Mammary epithelial cell (primary cell): ENCODE data around the gene NRDE2.

Experiments used
- EZH2 ChIP-seq: IDR thresholded peaks from 2 replicates; pipeline ENCODE4 v1.6.1; 2012; ENCODE audit warnings: low read length, inconsistent platforms, borderline replicate concordance
- TF ChIP-seq, protein P1 (sequence below), 2 donors: IDR thresholded peaks in 1 of 2; conservative IDR thresholded peaks in 1 of 2; 2 replicates each; pipeline ENCODE4 v1.5.1; 2011 to 2012; ENCODE audit warnings: inconsistent platforms in 2 of 2, low read length in 2 of 2, mild to moderate bottlenecking in 2 of 2, control low read depth in 1 of 2, low read depth in 1 of 2; ENCODE audit not compliant: insufficient read depth in 1 of 2; ENCODE audit errors: extremely low read depth in 1 of 2

DNA sequence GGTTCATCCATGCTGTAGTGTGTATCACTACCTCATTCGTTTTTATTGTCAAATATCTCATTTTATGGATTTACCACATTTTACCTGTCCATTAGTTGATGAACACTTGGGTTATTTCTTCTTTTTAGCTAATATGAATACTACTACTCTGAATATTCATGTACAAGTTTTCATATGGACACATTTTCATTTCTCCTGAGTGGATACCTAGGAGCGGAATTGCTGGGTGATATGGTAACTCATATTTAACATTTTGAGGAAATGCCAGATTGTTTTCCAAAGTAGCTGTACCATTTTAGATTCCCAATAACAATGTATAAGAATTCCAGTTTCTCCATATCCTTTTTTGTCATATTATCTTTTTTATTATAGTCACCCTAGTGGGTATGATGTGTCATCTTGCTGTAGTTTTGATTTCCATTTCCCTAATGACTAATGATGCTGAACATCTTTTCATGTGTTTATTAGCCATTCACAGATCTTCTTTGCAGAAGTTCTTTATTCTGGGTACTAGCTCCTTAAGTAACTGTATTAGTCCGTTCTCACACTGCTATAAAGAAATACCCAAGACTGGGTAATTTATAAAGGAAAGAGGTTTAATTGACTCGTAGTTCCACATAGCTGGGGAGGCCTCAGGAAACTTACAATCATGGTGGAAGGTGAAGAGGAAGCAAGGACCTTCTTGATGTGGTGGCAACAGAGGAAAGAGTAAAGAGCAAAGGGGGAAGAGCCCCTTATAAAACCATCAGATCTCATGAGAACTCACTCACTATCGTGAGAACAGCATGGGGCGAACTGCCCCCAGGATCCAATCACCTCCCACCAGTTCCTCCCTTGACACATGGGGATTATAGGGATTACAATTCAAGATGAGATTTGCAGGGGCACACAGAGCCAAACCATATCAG, 11.9 kb downstream of the NRDE2 start:
- TF ChIP-seq, protein P1, sequence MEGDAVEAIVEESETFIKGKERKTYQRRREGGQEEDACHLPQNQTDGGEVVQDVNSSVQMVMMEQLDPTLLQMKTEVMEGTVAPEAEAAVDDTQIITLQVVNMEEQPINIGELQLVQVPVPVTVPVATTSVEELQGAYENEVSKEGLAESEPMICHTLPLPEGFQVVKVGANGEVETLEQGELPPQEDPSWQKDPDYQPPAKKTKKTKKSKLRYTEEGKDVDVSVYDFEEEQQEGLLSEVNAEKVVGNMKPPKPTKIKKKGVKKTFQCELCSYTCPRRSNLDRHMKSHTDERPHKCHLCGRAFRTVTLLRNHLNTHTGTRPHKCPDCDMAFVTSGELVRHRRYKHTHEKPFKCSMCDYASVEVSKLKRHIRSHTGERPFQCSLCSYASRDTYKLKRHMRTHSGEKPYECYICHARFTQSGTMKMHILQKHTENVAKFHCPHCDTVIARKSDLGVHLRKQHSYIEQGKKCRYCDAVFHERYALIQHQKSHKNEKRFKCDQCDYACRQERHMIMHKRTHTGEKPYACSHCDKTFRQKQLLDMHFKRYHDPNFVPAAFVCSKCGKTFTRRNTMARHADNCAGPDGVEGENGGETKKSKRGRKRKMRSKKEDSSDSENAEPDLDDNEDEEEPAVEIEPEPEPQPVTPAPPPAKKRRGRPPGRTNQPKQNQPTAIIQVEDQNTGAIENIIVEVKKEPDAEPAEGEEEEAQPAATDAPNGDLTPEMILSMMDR (conservative IDR thresholded peaks at IDR 0.05 in 1 of 2, IDR thresholded peaks at IDR 0.05 in 1 of 2; ENCODE audit: extremely low read depth in 1 of 2, insufficient read depth in 1 of 2, low read depth in 1 of 2, low read length in 2 of 2) = no peak
- no peak for TF ChIP-seq EZH2
